CD14-positive monocyte (primary cell): ENCODE results near the gene TEX19. TPM values are rescaled to one million over a fixed set of nuclear protein-coding genes. Genes with fewer than 3 reads are reported as not detected.

Experiments used
- DNase-seq, 3 donors: peaks; one replicate each; pipeline ENCODE4 v3.0.0-alpha.2; 2011 to 2022
- H2AFZ ChIP-seq: 2 replicates; pipeline ENCODE4 v1.6.0; 2012; ENCODE audit warnings: mild to moderate bottlenecking, low read depth, low read length, inconsistent platforms; ENCODE audit not compliant: insufficient read depth, poor library complexity, severe bottlenecking
- H3K27ac ChIP-seq, 2 donors: 1 replicate in 1 of 2; 2 replicates in 1 of 2; pipeline ENCODE4 v1.5.1; 2012 to 2013; ENCODE audit warnings: low read length in 2 of 2, control low read depth in 1 of 2, inconsistent platforms in 1 of 2, low read depth in 1 of 2, mild to moderate bottlenecking in 1 of 2
- H3K27me3 ChIP-seq, 2 donors: one replicate each; pipeline versions ENCODE4 v1.6.0 to v1.6.1; 2011 to 2013; ENCODE audit warnings: low read length in 2 of 2; ENCODE audit not compliant: control insufficient read depth in 2 of 2, insufficient read depth in 2 of 2
- H3K36me3 ChIP-seq, 2 donors: replicated peaks in 1 of 2; 1 replicate in 1 of 2; 2 replicates in 1 of 2; pipeline versions ENCODE4 v1.5.1 to v1.6.1; 2012 to 2013; ENCODE audit warnings: low read length in 2 of 2, control low read depth in 1 of 2, inconsistent platforms in 1 of 2, mild to moderate bottlenecking in 1 of 2; ENCODE audit not compliant: insufficient read depth in 2 of 2, control insufficient read depth in 1 of 2
- H3K4me1 ChIP-seq, 2 donors: 1 replicate in 1 of 2; 2 replicates in 1 of 2; pipeline versions ENCODE4 v1.5.1 to v1.6.1; 2012 to 2013; ENCODE audit warnings: low read length in 2 of 2, control low read depth in 1 of 2, inconsistent platforms in 1 of 2, mild to moderate bottlenecking in 1 of 2, moderate library complexity in 1 of 2; ENCODE audit not compliant: insufficient read depth in 2 of 2, control insufficient read depth in 1 of 2
- H3K4me2 ChIP-seq: replicated peaks from 2 replicates; pipeline ENCODE3; 2012; ENCODE audit warnings: low read length, moderate library complexity, mild to moderate bottlenecking; ENCODE audit not compliant: poor library complexity, severe bottlenecking; ENCODE audit errors: extremely low read depth
- H3K4me3 ChIP-seq, 3 experiments: fragments of 200-600 bp in 1 of 3; sonication (generic) in 1 of 3; replicated peaks in 1 of 3; 1 replicate in 2 of 3; 2 replicates in 1 of 3; pipeline ENCODE4 v1.5.1; 2011 to 2013; ENCODE audit warnings: low read length in 3 of 3, mild to moderate bottlenecking in 3 of 3, control low read depth in 2 of 3, low read depth in 2 of 3, inconsistent platforms in 1 of 3, moderate library complexity in 1 of 3
- H3K79me2 ChIP-seq: 2 replicates; pipeline ENCODE4 v1.6.0; 2012; ENCODE audit warnings: mild to moderate bottlenecking, control low read depth, inconsistent platforms, low read length, moderate library complexity; ENCODE audit not compliant: insufficient read depth
- H3K9ac ChIP-seq: 2 replicates; pipeline ENCODE4 v1.6.0; 2017; ENCODE audit warnings: low read length, mild to moderate bottlenecking; ENCODE audit not compliant: insufficient read depth, poor library complexity, severe bottlenecking
- H3K9me3 ChIP-seq, 2 donors: replicated peaks in 1 of 2; 1 replicate in 1 of 2; 2 replicates in 1 of 2; pipeline versions ENCODE4 v1.5.1 to v1.6.1; 2012 to 2013; ENCODE audit warnings: low read length in 2 of 2, control low read depth in 1 of 2; ENCODE audit not compliant: control insufficient read depth in 1 of 2, insufficient read depth in 1 of 2
- H4K20me1 ChIP-seq: 2 replicates; pipeline ENCODE4 v1.6.0; 2012; ENCODE audit warnings: mild to moderate bottlenecking, low read length, control low read depth, moderate library complexity; ENCODE audit not compliant: insufficient read depth
- H3K27ac Mint-ChIP-seq, 7 donors: one replicate each; pipeline ENCODE4 v1.8.0; 2020; ENCODE audit warnings: mild to moderate bottlenecking in 7 of 7, mixed read lengths in 7 of 7, moderate library complexity in 6 of 7, inconsistent platforms in 2 of 7
- H3K27me3 Mint-ChIP-seq, 3 donors: one replicate each; pipeline ENCODE4 v1.8.0; 2021 to 2022; ENCODE audit warnings: low read depth in 3 of 3, mild to moderate bottlenecking in 3 of 3, mixed read lengths in 3 of 3, moderate library complexity in 3 of 3, inconsistent platforms in 1 of 3
- H3K36me3 Mint-ChIP-seq, 2 donors: one replicate each; pipeline ENCODE4 v1.8.0; 2020; ENCODE audit warnings: mixed read lengths in 2 of 2, inconsistent platforms in 1 of 2, mild to moderate bottlenecking in 1 of 2
- H3K4me1 Mint-ChIP-seq: one replicate; pipeline ENCODE4 v1.8.0; 2020; ENCODE audit warnings: mild to moderate bottlenecking, mixed read lengths
- H3K4me3 Mint-ChIP-seq, 2 donors: one replicate each; pipeline ENCODE4 v1.8.0; 2020; ENCODE audit warnings: mild to moderate bottlenecking in 2 of 2, mixed read lengths in 2 of 2, moderate library complexity in 1 of 2
- H3K9me3 Mint-ChIP-seq, 7 donors: one replicate each; pipeline ENCODE4 v1.8.0; 2020 to 2022; ENCODE audit warnings: mixed read lengths in 7 of 7, mild to moderate bottlenecking in 6 of 7, moderate library complexity in 6 of 7, inconsistent platforms in 2 of 7
- WGBS: methylation state at CpG from one replicate; pipeline ENCODE4 v1.1.5; 2013; ENCODE audit warnings: missing lambda C conversion rate; ENCODE audit not compliant: insufficient coverage; 5-methylcytosine and 5-hydroxymethylcytosine counted together
- intact Hi-C, 2 donors: fragments of 100-400 bp; cut with micrococcal nuclease; formaldehyde crosslinking; loops; one replicate each; pipeline versions ENCODE4 v1.15.0 to v1.15.1; 2023
- polyA plus RNA-seq, 3 donors: library from polyadenylated mRNA; depleted of rRNA in 1 of 3; unstranded in 2 of 3; stranded (reverse) in 1 of 3; fragments of 300-500 nt in 2 of 3; fragments of >200 nt in 1 of 3; fragmentation: Illumina TruSeq in 2 of 3; gene quantifications; 1 replicate in 2 of 3; 2 replicates in 1 of 3; pipeline ENCODE4 v1.2.3, GENCODE V29; 2012 to 2021
- TF ChIP-seq, protein P1 (sequence below): fragments of 200-600 bp; IDR thresholded peaks from one replicate; pipeline ENCODE4 v1.8.0; 2022; ENCODE audit warnings: antibody characterized with exemption, mild to moderate bottlenecking

TEX19 gene
- polyA plus RNA-seq, 3 donors, result not detected

DNA sequence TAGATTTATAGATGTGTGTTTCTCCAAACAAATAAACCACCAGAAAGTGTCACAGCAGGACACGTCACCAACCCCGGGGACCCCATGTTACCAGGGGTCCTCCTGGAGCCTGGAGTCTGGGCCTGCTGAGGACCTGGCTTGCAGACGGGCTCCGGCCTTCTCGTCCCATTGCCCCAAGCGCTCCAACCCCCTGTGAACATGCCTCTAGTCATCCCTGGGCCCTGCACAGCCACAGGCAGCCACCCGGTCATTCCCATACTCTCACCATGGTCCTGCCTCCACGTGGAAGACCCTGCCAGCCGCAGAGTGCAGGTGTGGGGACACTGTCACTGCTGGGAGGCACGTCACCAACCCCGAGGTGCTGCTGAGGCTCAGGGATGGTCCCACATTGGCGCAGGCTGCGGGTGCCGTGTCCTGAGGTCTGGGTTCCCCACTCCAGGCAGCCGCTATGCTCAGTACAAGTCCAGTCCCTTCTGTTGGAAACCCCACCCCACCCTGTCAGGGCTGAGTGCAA is 30.0 kb upstream of the TEX19 start:
- Histone ChIP-seq H3K36me3 (peaks cover 11 to 42% of the 10 kb centered on the region in 2 donors), H3K4me2 (no peak overlapping the region), H3K4me1 (peaks cover 15 to 40% of the 10 kb centered on the region in 2 donors), H4K20me1 (peaks cover 88% of the 10 kb centered on the region), H3K27me3 (no peaks in the 10 kb centered on the region), H3K79me2 (peaks cover 29% of the 10 kb centered on the region), H3K9ac (no peak overlapping the region), H3K27ac (no peak overlapping the region), H3K4me3 (no peak overlapping the region), H2AFZ (no peak overlapping the region), H3K9me3 (no peaks in the 10 kb centered on the region)
- no peak for DNase-seq
- Mint-ChIP-seq H3K4me1 (peaks cover 23% of the 10 kb centered on the region), H3K27ac (no peak overlapping the region), H3K9me3 (peaks cover 0 to 2% (median 0%) of the 10 kb centered on the region in 7 donors), H3K27me3 (peaks cover 18 to 36% (median 19%) of the 10 kb centered on the region in 3 donors), H3K4me3 (no peak overlapping the region), H3K36me3 (peaks cover 30 to 40% of the 10 kb centered on the region in 2 donors)
- TF ChIP-seq, protein P1, sequence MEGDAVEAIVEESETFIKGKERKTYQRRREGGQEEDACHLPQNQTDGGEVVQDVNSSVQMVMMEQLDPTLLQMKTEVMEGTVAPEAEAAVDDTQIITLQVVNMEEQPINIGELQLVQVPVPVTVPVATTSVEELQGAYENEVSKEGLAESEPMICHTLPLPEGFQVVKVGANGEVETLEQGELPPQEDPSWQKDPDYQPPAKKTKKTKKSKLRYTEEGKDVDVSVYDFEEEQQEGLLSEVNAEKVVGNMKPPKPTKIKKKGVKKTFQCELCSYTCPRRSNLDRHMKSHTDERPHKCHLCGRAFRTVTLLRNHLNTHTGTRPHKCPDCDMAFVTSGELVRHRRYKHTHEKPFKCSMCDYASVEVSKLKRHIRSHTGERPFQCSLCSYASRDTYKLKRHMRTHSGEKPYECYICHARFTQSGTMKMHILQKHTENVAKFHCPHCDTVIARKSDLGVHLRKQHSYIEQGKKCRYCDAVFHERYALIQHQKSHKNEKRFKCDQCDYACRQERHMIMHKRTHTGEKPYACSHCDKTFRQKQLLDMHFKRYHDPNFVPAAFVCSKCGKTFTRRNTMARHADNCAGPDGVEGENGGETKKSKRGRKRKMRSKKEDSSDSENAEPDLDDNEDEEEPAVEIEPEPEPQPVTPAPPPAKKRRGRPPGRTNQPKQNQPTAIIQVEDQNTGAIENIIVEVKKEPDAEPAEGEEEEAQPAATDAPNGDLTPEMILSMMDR, result no peak
- 84% methylated on average over 7 of the region's 15 CpGs for WGBS
- intact Hi-C loops, result loop anchor here in 1 of 2 donors (10.0 kb wide), 1 partner anchor 304 kb away; the partner anchor contains the start of genes CENPX and LRRC45

DNA sequence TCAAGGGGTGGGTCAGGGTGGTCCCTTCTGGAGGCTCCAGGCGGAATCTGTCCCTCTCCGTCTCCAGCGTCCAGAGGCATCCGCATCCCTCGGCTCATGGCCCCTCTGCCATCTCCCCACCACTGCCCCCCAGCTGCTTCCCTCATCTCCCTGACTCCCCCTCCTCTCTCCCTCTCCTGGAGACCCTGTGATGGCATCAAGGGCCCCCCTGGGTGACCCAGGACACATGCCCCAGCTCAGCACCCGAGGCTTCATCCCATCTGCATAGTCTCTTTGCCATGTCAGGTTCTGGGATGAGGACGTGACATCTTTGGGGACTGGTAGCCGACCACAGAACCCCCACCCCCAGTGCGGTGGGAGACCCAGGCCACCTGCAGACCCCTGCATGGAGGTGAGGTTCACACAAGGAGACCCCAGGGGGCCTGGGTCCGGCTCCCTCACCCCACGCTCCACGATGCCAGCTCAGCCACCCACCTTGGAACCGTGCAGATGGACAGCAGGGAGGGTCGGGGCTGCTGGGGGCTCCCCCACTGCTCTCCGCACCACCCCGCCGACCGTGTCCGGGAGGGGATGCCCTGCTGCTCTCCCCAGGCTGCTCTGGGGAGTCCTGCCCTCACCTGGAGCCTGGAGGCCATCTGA is 29.2 kb upstream of the TEX19 start:
- DNase-seq, result no peak
- no peak overlapping the region for H3K9ac ChIP-seq
- H3K36me3 Mint-ChIP-seq, result peaks cover 26 to 34% of the 10 kb centered on the region in 2 donors
- peaks cover 0 to 2% (median 0%) of the 10 kb centered on the region in 7 donors for H3K9me3 Mint-ChIP-seq
- peaks cover 33% of the 10 kb centered on the region for H3K79me2 ChIP-seq
- H2AFZ ChIP-seq, result no peak overlapping the region
- no peaks in the 10 kb centered on the region for H3K9me3 ChIP-seq
- TF ChIP-seq, protein P1, result no peak
- 95% methylated on average over 15 of the region's 19 CpGs for WGBS
- no peak overlapping the region for H3K27ac ChIP-seq
- peaks cover 29% of the 10 kb centered on the region for H3K4me1 Mint-ChIP-seq
- peaks cover 16 to 36% (median 19%) of the 10 kb centered on the region in 3 donors for H3K27me3 Mint-ChIP-seq
- peaks cover 8 to 38% of the 10 kb centered on the region in 2 donors for H3K36me3 ChIP-seq
- intact Hi-C loops, result loop anchor here (5.0 to 10.0 kb wide), 2 partner anchors 33 to 305 kb away; partner anchors contain the start of genes CENPX (in 1 of the 2) and LRRC45 (in 1 of the 2)
- H3K4me1 ChIP-seq, result peaks cover 23 to 47% of the 10 kb centered on the region in 2 donors
- no peaks in the 10 kb centered on the region for H3K27me3 ChIP-seq
- no peak overlapping the region for H3K4me3 ChIP-seq
- no peak overlapping the region for H3K4me3 Mint-ChIP-seq
- peaks cover 81% of the 10 kb centered on the region for H4K20me1 ChIP-seq
- H3K4me2 ChIP-seq, result no peak overlapping the region
- no peak overlapping the region for H3K27ac Mint-ChIP-seq
